ENCODE measurements around the gene CRPPA. TPM values are rescaled to one million over a fixed set of nuclear protein-coding genes. Genes with fewer than 3 reads are reported as not detected.
A peak's percentile ranks its signal among the peaks of the same experiment; 100 is the strongest.

CRPPA gene
- total RNA-seq, 4 donors from 2014 or later = 0.51 to 2.3 (median 1.5) TPM

DNA sequence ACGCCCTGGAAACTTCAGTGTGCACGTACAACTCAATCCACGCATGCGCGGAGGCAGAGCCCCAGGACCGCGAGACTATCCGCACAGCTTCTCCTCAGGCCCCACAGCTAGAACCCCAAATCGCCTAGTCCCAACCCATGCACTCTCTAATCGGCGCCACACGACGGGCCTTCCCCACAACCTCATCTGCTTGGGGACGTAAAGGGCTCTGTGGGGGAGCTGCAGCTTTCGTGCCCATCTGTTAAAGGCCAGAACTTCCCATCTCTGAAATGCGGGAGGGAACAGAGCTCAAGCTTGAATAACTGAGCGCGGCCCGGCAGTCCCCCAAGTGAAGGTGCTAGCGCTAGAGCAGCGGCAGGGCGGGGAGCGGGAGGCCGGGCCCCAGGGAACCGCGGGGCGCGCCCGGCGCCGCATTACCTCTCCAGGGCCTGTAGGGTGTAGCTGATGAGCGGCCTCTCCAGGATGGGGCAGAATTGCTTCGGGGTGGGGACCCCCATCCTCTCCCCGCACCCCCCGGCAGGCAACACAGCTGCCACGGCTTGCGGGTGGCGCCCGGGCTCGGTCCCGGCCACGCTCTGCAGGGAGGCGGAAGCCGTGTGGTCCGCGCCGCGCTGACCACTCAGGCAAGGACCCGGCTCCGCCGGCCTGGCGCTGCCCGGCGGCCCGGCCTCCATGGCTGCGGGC, 547 bp downstream of the CRPPA start:
- TF ChIP-seq, protein P1, sequence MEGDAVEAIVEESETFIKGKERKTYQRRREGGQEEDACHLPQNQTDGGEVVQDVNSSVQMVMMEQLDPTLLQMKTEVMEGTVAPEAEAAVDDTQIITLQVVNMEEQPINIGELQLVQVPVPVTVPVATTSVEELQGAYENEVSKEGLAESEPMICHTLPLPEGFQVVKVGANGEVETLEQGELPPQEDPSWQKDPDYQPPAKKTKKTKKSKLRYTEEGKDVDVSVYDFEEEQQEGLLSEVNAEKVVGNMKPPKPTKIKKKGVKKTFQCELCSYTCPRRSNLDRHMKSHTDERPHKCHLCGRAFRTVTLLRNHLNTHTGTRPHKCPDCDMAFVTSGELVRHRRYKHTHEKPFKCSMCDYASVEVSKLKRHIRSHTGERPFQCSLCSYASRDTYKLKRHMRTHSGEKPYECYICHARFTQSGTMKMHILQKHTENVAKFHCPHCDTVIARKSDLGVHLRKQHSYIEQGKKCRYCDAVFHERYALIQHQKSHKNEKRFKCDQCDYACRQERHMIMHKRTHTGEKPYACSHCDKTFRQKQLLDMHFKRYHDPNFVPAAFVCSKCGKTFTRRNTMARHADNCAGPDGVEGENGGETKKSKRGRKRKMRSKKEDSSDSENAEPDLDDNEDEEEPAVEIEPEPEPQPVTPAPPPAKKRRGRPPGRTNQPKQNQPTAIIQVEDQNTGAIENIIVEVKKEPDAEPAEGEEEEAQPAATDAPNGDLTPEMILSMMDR (IDR thresholded peaks at IDR 0.05) = no peak
- peak in 1 of 2 donors; percentile 41 for TF ChIP-seq POLR2A (IDR thresholded peaks at IDR 0.05)
- peak overlapping the region; percentile 60 for H3K4me3 ChIP-seq (ENCODE audit: low read depth, poor library complexity, severe bottlenecking)
- peak; percentile 80 to 96 for DNase-seq (ENCODE audit: low spot score in 2 of 2)
- intact Hi-C loops (cut with DNase I; ENCODE audit: low total_unique reads) = no loop called here
- WGBS, 2 donors = 0% methylated on average over 20 to 30 of the region's 56 CpGs

DNA sequence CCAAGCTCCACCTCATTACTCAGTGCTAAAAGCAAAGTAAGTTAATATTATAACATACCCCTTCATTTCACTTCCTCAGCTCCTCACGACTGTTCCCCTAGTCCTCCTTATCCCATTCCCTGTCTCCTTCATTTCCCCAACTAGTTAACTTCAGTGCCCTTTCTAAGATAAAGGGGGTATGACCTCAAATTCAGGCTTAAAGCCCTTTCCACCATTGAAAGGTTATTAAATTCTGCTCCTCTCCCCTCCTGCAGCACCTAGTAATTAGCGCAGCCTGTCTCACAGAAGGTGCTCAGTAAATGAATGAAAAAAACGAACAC, 1.0 kb downstream of the CRPPA start:
- WGBS, 2 donors = 0 to 1% methylated on average over 3 of the region's 3 CpGs
- DNase-seq (ENCODE audit: low spot score in 2 of 2) = no peak
- H3K4me3 ChIP-seq (ENCODE audit: low read depth, poor library complexity, severe bottlenecking) = peak overlapping the region; percentile 60
- no peak for TF ChIP-seq POLR2A (IDR thresholded peaks at IDR 0.05)
- intact Hi-C loops (cut with DNase I; ENCODE audit: low total_unique reads) = no loop called here

GRCh38 chr7:16419859-16420258, 1.5 kb downstream of the CRPPA start:
- 69 to 71% methylated on average over 10 of the region's 10 CpGs for WGBS, 2 donors
- TF ChIP-seq, protein P1 (IDR thresholded peaks at IDR 0.05) = no peak
- no peak for TF ChIP-seq POLR2A (IDR thresholded peaks at IDR 0.05)
- DNase-seq (ENCODE audit: low spot score in 2 of 2) = no peak
- intact Hi-C loops (cut with DNase I; ENCODE audit: low total_unique reads) = no loop called here
- H3K4me3 ChIP-seq (ENCODE audit: low read depth, poor library complexity, severe bottlenecking) = no peak overlapping the region

DNA sequence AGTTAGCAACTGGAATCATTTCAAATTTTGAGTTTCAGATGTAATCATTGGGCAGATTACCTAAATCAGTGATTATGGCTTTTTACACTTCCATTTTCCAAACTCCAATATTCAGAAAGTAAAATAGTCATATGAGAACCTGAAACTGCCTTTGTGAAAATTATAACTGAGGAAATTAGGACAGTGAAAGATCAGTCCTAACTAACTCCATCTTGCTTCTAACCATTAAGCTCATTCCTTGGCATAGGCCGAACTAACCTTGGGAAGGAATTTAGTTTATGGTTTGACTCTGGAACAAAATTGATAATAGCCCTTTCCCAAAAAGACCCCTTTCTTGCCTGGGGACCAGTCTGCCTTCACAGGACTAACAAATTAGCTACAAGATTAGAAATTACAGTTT, 2.2 kb downstream of the CRPPA start:
- TF ChIP-seq POLR2A (IDR thresholded peaks at IDR 0.05) = no peak
- TF ChIP-seq, protein P1 (IDR thresholded peaks at IDR 0.05) = no peak
- WGBS, 2 donors = 91 to 100% methylated on average over 1 of the region's 1 CpG
- intact Hi-C loops (cut with DNase I; ENCODE audit: low total_unique reads) = no loop called here
- H3K4me3 ChIP-seq (ENCODE audit: low read depth, poor library complexity, severe bottlenecking) = no peak overlapping the region
- no peak for DNase-seq (ENCODE audit: low spot score in 2 of 2)

DNA sequence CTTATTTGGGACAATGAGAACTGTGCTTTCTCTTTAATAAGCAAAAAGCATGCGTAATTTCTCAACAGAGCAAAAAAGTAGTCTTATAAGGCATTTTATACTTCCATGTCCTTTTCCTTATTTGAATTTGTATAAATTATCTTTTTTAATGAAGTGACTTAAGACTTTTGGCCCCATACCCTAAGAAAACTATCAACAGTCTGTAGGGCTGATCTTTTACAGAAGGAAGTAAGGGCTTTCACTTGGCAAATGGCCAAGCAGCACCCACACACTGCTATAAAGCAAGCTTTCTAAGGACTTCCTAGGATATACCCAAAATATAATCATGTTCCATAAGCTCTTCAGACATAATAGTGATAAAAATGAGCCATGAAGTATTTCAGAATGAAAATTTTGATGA, 3.4 kb downstream of the CRPPA start:
- intact Hi-C loops (cut with DNase I; ENCODE audit: low total_unique reads) = no loop called here
- no peak overlapping the region for H3K4me3 ChIP-seq (ENCODE audit: low read depth, poor library complexity, severe bottlenecking)
- TF ChIP-seq, protein P1 (IDR thresholded peaks at IDR 0.05) = no peak
- no peak for TF ChIP-seq POLR2A (IDR thresholded peaks at IDR 0.05)
- WGBS, 2 donors = 96 to 98% methylated on average over 1 of the region's 1 CpG
- DNase-seq (ENCODE audit: low spot score in 2 of 2) = no peak

- 77 to 82% methylated on average over 7 of the region's 7 CpGs for WGBS, 2 donors
- no peak overlapping the region for H3K4me3 ChIP-seq (ENCODE audit: low read depth, poor library complexity, severe bottlenecking)
- TF ChIP-seq POLR2A (IDR thresholded peaks at IDR 0.05) = no peak
- no peak for DNase-seq (ENCODE audit: low spot score in 2 of 2)
- intact Hi-C loops (cut with DNase I; ENCODE audit: low total_unique reads) = no loop called here
Observed at GRCh38 chr7:16416289-16417282, 4.8 kb downstream of the CRPPA start.
